ENCODE measurements around the gene LCMT1.
"Not testable (repeated sequence)": the region's sequence is repeated elsewhere in the genome, so short reads cannot be mapped to it uniquely, and the experiment has no call there.

LCMT1 gene

DNA sequence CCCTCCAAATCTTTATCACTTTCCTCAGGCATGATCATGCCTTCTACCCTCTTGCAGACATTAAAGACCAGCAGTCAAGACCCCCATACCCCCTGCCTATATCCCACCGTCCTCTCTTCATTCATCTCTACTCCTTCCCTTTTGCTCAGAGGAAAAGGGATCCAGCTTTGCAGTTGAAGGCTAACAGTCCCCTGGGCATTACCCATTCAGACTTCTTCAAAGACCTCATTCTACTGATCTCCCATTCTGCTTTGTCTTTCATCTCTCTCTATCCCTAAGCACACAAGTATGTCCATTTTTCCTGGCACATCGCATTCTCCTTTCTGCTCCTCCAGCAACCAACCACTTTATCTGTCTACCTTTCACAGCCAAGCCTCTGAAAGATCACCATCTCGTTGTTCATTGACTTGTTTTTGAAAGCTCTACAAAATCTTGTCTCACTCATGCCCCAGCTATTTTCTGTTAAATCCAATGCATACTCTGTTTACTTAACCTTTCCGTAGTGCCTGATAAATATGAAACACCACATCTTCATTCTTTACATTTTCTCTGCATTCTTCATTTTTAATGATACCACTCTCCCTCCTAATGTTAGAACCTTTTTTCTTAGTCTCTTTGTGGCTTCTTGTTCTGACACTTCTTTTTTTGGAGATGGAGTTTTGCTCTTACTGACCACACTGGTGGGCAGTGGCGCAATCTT lies 14.1 kb upstream of the LCMT1 start:
- no peak for DNase-seq

GRCh38 chr16:25100511-25100910 lies 11.0 kb upstream of the LCMT1 start:
- no peak for DNase-seq

DNA sequence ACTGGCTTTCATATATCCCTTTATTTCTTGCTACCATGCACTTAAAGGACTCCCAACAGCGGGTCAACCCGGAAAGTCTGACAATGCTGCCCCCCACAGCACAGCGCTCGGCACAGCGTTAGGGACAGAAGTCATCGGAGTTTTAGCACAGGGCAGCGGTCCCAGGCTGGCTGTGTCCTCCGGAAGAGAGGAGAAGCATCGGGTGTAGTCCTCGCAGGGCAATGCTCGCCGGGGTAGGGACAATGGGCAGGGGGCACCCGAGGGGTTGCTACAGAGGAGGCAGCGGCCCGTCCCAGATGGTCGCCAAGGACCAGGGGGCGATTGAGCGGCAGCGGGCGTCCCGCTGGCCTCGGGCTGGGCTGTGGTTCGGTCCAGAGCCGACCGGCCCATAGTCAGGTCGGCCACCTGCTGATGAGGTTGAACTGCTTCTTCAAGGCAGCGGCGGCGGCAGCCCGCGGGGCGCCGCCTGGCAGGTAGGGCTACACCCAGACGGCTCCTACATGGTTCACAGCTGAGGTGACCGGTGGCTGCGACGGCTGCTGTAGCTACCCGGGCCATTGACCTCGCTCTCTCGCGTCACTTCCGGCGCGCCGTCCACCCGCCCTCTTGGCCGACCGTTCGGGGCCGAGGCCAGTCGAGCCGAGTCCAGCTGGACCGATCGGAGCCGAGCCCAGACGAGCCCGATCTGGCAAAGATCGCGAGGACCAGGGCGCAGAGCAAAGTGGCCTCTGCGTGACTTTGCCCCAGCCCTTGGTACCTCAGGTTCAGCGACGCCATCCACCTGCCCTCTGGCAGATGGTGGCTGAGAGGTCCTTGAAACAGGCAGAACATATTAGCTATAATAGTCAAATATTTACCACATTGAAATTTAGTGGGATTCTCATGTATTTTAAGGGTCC lies 4.7 kb upstream of the LCMT1 start:
- DNase-seq: peak; percentile 95

- no peak for DNase-seq
Measured at GRCh38 chr16:25107466-25107792, 4.1 kb upstream of the LCMT1 start.

GRCh38 chr16:25108054-25108453 lies 3.5 kb upstream of the LCMT1 start:
- no peak for DNase-seq

DNA sequence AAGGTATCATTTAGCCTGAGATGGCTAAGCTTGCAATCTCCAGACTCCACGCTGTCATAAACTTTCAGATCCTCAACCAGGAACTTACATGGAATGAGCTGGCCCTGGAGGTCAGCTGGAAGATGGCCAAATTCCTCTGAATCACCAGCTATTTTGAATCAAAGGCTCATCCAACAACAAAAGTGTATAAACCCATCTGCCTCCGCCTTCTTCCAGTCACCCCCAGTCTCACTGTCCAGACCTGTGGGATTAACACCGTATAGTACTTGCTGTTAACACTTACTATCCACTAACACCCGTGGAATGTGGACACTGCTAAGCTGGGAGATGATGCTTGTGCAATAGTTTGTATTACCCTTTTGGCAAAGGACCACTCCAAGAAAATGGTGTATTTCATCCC lies 1.9 kb upstream of the LCMT1 start:
- no peak for DNase-seq

GRCh38 chr16:25110387-25110947 lies 1.1 kb upstream of the LCMT1 start:
- peak; percentile 47 for DNase-seq

DNA sequence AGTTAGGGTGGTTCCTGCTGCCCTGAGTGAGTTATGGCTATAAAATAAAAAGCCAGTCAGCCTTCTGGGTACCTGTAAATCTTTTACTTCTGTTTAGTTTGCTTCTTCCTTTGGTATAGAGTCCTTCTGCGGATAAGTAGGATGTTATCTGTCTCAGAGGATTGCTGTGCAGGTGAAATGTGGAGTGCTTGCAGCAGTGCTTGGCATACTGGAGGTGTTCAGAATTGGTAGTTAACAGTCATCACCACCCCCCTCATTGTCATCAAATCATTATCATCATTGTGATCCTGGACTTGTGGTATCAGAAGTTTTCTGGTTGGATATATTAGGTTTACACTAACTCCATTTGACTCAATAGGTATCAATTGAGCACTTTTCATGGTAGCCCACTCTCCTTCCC lies 2.6 kb downstream of the LCMT1 start:
- DNase-seq: no peak

DNA sequence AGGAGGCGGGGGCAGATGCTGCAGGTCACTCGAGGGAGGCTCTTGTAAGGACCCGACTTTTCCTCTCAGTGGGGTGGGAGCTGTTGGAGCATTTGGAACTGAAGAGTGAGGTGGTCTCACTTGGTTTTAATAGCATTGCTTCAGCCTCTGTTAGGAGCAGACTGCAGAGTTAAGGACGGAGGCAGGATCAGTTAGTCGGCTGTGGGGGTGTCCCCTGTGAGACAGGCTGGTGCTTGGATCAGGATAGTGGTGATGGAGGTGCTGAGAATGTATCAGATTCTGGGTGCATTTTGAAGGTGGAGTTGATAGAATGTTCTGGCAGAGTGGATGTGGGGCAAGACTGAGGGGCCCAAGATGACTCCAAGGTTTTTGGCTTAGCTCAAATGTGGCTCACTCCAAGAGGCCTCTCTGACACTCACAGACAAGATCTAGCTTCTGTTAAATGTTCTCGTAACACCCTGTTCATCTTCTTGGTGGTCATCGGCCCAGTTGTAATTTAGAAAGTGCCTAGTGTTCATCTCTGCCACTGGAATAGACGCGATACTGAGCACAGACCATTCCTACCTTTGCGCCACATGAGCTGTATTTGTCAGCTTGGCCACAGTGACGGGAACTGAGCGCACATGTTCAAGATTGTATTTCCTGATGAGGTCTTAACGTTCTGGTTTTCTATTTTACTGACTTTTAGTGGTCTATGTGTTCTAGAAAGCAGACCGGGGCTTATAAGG lies 7.5 kb downstream of the LCMT1 start:
- DNase-seq: no peak

DNA sequence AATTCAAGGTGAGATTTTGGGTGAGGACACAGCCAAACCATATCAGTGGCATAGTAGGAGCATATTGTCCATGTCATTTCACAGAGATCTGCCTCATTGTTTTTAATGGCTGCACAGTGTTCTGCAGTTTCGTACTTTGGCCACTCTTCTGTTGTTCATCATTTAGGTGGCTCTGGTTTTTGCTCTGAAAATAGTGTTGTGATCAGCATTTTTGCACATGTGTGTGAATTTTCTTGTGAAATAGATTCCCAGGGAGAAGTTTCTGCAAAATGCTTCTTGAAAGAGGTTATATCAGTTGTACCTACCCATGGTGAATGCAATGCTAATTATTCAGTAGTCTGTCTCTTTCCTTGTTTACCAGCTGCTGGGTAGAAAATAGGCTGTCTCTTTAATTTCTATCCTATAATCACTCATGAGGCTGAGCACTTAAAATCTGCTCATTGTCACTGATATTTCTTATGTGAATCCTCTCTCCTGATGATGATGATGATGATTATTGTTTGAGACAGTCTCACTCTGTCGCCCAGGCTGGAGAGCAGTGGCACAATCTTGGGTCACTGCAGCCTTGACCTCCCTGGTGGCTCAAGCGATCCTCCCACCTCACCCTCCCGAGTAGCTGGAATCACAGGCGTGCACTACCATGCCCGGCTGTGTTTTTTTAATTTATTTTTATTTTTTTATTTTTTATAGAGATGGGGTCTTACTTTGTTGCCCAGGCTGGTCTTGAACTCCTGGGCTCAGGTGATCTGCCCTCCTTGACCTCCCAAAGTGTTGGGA lies 10.5 kb downstream of the LCMT1 start:
- no peak for DNase-seq

GRCh38 chr16:25124503-25124902 lies 13.0 kb downstream of the LCMT1 start:
- no peak for DNase-seq

DNA sequence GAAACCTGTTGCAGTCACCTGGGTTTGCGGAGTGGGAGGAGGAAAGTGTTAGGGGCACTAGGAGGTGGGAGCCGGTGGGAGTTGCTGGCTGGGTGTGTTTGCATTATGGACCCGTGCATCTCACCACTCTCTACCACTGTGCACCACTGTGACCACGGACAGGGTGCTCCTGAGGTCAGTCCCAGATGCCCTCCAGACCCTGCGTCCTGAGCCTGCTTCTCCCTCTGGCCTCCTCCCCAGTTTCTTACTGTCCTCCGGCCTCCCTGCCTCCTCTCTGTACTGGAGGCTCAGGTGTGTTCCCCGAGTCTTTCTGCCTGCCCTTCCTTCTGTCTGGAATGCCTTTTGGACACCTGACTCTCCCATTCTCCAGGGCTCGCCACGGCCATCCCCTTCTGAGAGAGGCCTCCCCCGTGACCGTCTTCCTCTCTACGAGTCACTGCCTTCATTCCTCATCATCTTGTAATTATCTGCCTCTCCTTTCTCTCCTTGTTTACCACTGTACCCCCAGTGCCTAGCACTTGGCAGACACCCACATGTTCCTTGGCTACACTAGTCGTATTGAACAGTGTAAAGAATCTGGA lies 14.6 kb downstream of the LCMT1 start:
- not testable (repeated sequence) for DNase-seq

GRCh38 chr16:25126820-25127232 lies 15.3 kb downstream of the LCMT1 start:
- peak; percentile 74 for DNase-seq

DNA sequence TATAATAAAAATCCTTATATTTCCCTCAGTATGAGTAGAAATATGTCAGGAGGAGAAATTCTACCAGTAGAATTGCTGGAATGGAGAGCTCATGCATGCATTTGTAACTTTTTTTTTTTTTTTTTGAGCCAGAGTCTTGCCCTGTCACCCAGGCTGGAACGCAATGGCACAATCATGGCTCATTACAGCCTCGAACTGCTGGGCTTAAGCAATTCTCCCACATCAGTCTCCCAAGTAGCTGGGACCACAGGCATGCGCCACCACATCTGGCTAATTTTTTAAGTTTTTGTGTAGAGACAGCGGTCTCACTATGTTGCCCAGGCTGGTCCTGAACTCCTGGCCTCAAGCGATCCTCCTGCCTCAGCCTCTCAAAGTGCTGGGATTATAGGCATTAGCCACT lies 21.2 kb downstream of the LCMT1 start:
- not testable (repeated sequence) for DNase-seq

DNA sequence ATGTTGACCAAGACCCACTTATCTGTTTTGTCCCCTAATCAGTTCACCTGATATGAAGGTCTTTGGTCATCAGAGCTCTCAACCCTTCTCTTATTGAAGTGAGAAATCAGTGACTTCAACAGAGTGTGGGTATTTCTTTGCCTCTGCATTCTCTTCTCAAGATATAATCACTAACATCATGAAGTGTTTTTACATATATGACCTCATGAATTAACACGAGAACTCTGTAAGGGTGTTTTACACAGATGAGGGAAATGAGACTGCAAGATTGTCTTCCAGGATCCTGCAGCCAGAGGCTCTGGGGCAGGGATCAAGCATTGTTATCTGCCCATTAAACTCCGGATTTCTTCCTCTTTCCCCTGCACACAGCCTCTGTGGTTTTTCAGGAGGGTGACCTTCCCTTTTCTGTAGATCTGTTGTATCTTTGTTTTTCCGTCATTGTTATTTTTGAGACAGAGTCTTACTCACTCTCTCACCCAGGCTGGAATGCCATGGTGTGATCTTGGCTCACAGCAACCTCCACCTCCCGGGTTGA lies 22.7 kb downstream of the LCMT1 start:
- DNase-seq: no peak

DNA sequence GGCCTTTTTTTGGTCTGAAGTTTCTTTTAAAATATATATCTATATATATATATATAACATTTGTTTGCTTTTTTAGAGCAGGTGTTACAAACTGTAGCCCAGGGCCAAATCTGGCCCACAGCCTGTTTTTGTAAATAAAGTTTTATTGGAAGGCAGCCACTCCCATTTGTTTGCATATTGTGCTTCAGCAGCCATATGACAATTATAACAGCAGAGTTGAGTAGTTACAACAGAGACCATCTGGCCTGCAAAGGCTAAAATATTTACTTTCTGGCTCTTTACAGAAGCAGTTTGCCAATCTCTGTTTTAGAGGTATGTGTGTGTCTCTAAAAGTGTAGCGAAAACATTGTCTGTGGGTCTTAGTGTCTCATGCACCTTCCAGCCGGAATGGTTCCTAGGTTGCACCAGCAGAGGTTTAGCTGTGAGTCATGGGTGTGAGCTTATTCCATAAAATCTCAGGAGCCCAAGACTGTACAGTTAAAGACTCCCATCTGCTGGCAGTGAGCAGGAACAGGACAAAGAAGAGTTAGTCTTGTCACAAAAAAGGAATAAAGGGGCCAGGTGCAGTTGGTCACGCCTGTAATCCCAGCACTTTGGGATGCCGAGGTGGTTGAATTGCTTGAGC lies 23.8 kb downstream of the LCMT1 start:
- no peak for DNase-seq

- DNase-seq: no peak
Measured at GRCh38 chr16:25138130-25138529, 26.6 kb downstream of the LCMT1 start.

DNA sequence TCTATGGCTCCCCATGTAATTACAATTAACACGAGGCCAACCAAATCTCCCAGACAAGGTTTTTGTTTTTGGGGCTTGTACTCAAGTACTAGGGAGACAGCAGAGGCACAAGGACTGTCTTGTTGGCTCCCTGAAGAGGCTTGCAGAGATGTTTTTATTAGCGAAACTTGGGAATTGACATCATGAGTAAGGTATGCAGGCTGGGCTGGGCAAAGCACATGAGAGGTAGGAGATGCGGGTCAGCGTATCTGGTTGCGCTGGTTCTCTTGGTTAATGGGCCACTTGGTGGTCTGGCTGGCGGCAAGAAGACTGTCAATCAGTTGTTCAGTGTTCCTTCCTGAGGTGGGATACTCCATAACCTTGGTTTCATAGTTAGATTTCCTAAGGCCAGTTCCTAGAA lies 28.9 kb downstream of the LCMT1 start:
- DNase-seq: no peak

- DNase-seq: no peak
Measured at GRCh38 chr16:25141648-25142047, 30.1 kb downstream of the LCMT1 start.

- no peak for DNase-seq
Measured at GRCh38 chr16:25143928-25144327, 32.4 kb downstream of the LCMT1 start.

GRCh38 chr16:25148568-25149215 lies 37.1 kb downstream of the LCMT1 start:
- no peak for DNase-seq

Data from NCI-H510A treated with DMSO at 0.1 percent for 48 hours (cell line).